Effector CD4-positive, alpha-beta T cell (primary cell): ENCODE measurements around the gene ITGAX.

ENCODE experiments used
- DNase-seq: peaks from one replicate; pipeline ENCODE4 v3.0.0-alpha.2; 2020

ITGAX gene

GRCh38 chr16:31350275-31351005, 4.5 kb upstream of the ITGAX start:
- no peak for DNase-seq

GRCh38 chr16:31351246-31351941, 3.6 kb upstream of the ITGAX start:
- DNase-seq, result no peak

- no peak for DNase-seq
These were observed 3.0 kb upstream of the ITGAX start for GRCh38 chr16:31351942-31352325.

- DNase-seq, result no peak
These were observed 2.4 kb upstream of the ITGAX start for GRCh38 chr16:31352376-31353115.

GRCh38 chr16:31355431-31356100, 590 bp downstream of the ITGAX start:
- no peak for DNase-seq

DNA sequence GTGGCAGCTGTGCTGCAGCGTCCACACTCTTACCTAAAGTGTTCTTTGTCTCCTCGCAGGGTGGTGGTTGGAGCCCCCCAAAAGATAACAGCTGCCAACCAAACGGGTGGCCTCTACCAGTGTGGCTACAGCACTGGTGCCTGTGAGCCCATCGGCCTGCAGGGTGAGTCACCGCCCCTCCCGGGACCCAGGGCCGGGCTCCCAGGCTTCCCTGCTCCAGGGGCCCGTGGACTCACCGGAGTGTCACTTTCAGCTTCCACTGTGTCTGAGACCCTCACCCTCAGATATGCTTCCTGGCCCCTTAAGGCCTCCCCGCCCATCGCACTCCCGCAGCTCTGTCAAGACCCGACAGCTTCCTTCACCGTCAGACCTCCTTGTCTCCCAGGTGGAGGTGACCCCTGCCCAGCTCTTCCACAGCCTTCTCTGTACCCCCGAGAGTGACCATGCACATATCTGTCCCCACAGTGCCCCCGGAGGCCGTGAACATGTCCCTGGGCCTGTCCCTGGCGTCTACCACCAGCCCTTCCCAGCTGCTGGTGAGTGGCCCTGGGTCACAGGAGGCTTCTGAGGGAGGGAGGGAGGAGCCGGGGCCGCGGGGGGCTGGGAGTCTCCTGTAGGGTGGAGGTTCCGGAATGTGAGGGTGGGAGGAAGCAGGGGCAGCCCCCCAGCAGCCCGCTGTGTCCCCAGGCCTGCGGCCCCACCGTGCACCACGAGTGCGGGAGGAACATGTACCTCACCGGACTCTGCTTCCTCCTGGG, 1.8 kb downstream of the ITGAX start:
- no peak for DNase-seq

- DNase-seq, result no peak
These were observed 2.5 kb downstream of the ITGAX start for GRCh38 chr16:31357324-31358109.

DNA sequence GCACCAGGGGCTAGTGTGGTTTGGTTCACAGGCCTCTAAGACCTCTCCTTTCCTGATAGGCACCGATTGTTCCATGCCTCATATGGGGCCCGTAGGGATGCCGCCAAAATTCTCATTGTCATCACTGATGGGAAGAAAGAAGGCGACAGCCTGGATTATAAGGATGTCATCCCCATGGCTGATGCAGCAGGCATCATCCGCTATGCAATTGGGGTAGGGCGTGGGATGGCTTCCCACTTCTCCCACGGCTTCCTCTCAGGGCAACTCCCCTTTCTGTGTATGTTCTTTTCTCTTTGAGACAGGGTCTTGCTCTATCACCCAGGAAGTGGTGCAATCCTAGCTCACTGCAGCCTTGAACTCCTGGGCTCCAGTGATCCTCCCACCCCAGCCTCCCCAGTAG, 5.3 kb downstream of the ITGAX start:
- no peak for DNase-seq

GRCh38 chr16:31361201-31362110, 6.5 kb downstream of the ITGAX start:
- DNase-seq, result no peak

DNA sequence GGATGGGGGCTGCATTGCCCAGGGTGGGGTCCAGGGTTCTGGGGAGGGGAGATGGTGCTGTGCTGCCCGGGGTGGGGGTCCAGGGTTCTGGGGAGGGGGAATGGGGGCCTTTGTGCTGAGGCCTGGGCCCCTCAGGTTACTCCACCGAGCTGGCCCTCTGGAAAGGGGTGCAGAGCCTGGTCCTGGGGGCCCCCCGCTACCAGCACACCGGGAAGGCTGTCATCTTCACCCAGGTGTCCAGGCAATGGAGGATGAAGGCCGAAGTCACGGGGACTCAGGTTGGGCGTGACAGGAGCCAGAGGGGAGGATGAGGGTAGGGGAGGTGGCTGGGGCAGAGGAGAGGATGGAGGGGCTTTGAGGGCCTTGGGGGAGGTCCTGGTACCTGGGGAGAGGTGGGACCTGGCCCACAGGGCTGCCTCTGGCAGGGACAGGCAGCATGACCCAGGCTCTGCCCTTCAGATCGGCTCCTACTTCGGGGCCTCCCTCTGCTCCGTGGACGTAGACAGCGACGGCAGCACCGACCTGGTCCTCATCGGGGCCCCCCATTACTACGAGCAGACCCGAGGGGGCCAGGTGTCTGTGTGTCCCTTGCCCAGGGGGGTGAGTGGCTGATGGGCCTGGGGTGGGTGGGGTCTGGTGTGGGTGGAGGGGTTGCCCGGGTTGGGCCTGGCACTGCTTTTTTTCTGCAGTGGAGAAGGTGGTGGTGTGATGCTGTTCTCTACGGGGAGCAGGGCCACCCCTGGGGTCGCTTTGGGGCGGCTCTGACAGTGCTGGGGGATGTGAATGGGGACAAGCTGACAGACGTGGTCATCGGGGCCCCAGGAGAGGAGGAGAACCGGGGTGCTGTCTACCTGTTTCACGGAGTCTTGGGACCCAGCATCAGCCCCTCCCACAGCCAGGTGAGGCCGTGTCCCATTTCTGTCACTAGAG, 7.8 kb downstream of the ITGAX start:
- DNase-seq, result no peak

- no peak for DNase-seq
These were observed 8.7 kb downstream of the ITGAX start for GRCh38 chr16:31363721-31364120.

DNA sequence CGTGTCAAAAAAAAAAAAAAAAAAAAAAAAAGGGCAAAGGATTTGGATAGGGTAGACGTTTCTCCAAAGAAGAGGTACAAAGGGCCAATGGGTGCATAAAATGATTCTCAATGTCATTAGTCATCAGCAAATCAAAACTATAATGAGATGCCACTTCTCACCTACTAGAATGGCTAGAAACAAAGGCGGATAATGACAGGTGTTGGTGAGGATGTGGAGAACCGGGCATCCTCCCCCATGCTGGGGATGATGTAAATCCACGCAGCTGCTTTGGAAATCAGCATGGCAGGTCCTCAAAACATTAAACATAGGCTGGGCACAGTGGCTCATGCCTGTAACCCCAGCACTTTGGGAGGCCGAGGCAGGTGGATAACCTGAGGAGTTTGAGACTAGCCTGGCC, 9.4 kb downstream of the ITGAX start:
- no peak for DNase-seq

- DNase-seq, result no peak
These were observed 10.3 kb downstream of the ITGAX start for GRCh38 chr16:31365131-31365865.

DNA sequence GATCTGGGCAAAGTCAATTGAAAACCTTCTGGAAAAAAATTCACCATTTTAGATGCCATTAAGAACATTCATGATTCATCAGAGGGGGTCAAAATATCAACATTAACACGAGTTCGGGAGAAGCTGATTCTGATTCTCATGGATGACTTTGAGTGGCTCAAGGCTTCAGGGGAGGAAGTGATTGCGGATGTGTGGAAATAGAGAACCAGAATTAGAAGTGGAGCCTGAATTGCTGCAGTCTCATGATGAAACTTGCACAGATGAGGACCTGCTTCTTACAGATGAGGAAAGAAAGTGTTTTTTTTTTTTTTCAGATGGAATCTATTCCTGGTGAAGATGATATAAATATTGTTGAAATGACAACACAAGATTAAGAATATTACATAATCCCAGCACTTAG, 12.9 kb downstream of the ITGAX start:
- no peak for DNase-seq

- no peak for DNase-seq
These were observed 16.0 kb downstream of the ITGAX start for GRCh38 chr16:31371008-31371407.

GRCh38 chr16:31371619-31372484, 16.9 kb downstream of the ITGAX start:
- no peak for DNase-seq

DNA sequence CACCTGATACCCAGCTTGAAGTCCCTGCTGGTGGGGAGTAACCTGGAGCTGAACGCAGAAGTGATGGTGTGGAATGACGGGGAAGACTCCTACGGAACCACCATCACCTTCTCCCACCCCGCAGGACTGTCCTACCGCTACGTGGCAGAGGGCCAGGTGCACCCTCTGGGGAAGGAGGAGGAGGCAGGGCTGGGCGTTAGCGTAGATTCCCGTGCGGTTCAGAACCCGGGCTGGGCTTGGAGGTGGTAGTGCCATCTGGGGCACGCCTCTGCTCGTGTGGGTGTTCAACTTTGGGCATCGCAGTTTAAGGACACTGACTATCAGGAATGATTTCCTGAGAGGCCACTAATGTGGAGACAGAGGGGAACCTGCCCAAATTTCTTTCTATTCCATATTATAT, 18.3 kb downstream of the ITGAX start:
- DNase-seq, result no peak

DNA sequence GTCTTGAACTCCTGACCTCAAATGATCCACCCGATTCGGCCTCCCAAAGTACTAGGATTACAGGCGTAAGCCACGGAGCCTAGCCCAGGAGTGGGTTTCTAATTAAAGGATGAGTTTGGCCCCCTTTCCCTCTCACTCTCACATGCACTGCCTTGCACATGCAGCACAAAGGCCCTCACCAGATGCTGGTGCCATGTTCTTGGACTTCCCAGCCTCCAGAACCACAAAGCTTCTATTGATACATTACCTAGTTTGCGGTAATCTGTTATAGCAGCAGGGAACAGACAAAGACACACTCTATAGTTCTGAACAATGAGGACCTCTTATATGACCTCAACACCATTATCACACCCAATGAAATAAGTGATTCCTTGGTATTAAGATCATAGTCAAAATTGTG, 20.3 kb downstream of the ITGAX start:
- DNase-seq, result no peak
